ENCODE measurements around the gene SLC36A1.

DNA sequence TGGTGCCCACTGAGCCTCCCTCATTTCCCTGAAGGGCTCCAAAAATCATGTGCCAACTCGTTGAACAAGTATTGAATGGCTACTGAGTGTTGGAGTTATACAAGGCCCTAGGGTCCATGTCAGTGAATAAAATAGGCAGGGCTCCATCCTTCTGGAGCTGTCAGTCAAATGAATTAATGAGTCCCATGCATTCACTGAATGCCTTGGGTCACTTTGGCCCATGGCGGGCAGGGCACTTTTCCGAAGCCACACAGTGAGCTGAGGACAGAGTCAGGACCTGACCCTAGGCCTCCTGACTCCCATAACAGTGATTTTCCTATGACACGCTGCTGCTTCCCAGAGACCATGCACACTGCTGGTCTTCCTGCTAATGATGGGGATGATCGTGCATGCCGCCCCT is 27.3 kb upstream of the SLC36A1 start:
- TF ChIP-seq, protein P1, sequence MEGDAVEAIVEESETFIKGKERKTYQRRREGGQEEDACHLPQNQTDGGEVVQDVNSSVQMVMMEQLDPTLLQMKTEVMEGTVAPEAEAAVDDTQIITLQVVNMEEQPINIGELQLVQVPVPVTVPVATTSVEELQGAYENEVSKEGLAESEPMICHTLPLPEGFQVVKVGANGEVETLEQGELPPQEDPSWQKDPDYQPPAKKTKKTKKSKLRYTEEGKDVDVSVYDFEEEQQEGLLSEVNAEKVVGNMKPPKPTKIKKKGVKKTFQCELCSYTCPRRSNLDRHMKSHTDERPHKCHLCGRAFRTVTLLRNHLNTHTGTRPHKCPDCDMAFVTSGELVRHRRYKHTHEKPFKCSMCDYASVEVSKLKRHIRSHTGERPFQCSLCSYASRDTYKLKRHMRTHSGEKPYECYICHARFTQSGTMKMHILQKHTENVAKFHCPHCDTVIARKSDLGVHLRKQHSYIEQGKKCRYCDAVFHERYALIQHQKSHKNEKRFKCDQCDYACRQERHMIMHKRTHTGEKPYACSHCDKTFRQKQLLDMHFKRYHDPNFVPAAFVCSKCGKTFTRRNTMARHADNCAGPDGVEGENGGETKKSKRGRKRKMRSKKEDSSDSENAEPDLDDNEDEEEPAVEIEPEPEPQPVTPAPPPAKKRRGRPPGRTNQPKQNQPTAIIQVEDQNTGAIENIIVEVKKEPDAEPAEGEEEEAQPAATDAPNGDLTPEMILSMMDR (optimal IDR thresholded peaks at IDR 0.05 in 1 of 3, IDR thresholded peaks at IDR 0.05 in 1 of 3, conservative IDR thresholded peaks at IDR 0.05 in 1 of 3; ENCODE audit: extremely low read depth in 1 of 3, insufficient read depth in 2 of 3, low read length in 3 of 3), result no peak
- no peak for TF ChIP-seq EZH2 (IDR thresholded peaks at IDR 0.05; ENCODE audit: low read length)
